Ovary (tissue), 9 donors: ENCODE data around the gene PSMD14. TPM values are rescaled to one million over a fixed set of nuclear protein-coding genes. Genes with fewer than 3 reads are reported as not detected.

ENCODE experiments used
- DNase-seq, 5 donors: peaks; one replicate each; pipeline ENCODE4 v3.0.0-alpha.2; 2019 to 2020
- H3K27ac ChIP-seq, 2 donors: fragments of 200-600 bp; one replicate each; pipeline versions ENCODE4 v1.5.1 to v1.8.0; 2019 to 2022
- H3K27me3 ChIP-seq: fragments of 200-600 bp; one replicate; pipeline ENCODE4 v1.8.0; 2022
- H3K36me3 ChIP-seq: fragments of 200-600 bp; sonication (generic); one replicate; pipeline ENCODE4 v1.5.1; 2019
- H3K4me1 ChIP-seq: one replicate; pipeline ENCODE4 v1.8.1; 2013; ENCODE audit warnings: mild to moderate bottlenecking, moderate library complexity; ENCODE audit not compliant: insufficient read depth
- H3K4me3 ChIP-seq: fragments of 200-600 bp; sonication (generic); one replicate; pipeline ENCODE4 v1.5.1; 2017
- H3K9me3 ChIP-seq, 2 donors: fragments of 200-600 bp in 1 of 2; sonication (generic) in 1 of 2; one replicate each; pipeline versions ENCODE4 v1.5.1 to v1.8.1; 2013 to 2019; ENCODE audit warnings: mild to moderate bottlenecking in 1 of 2, moderate library complexity in 1 of 2
- CTCF ChIP-seq, 3 donors: fragments of 450-650 bp in 2 of 3; fragments of 200-600 bp in 1 of 3; IDR thresholded peaks; one replicate each; pipeline versions ENCODE4 v1.5.1 to v1.8.0; 2016 to 2022; ENCODE audit warnings: antibody characterized with exemption in 3 of 3, mild to moderate bottlenecking in 1 of 3
- EP300 ChIP-seq: sonication (generic); formaldehyde crosslinking; IDR thresholded peaks from one replicate; pipeline ENCODE4 v1.6.1; 2017; ENCODE audit warnings: antibody characterized with exemption
- POLR2A ChIP-seq: fragments of 450-650 bp; IDR thresholded peaks from one replicate; pipeline ENCODE4 v1.6.1; 2017; ENCODE audit warnings: antibody characterized with exemption, mild to moderate bottlenecking, moderate library complexity
- WGBS, 3 donors: extraction: QIAGEN DNeasy Blood & Tissue Kit in 1 of 3; methylation state at CpG; one replicate each; pipeline versions ENCODE4 v1.1.5 to v1.1.7; 2013 to 2017; 5-methylcytosine and 5-hydroxymethylcytosine counted together
- intact Hi-C, 4 donors: fragments of 100-400 bp; cut with DNase I; formaldehyde crosslinking; loops; one replicate each; pipeline versions ENCODE4 v1.11.0 to v1.15.1; 2022 to 2023
- polyA plus RNA-seq, 2 donors: library from polyadenylated mRNA; stranded (reverse); fragments of 200-250 nt in 1 of 2; fragments of 350-450 nt in 1 of 2; fragmentation: Illumina TruSeq in 1 of 2; extraction: RNeasy Lipid Tissue Mini Kit (QIAGEN cat#74804) in 1 of 2; gene quantifications; one replicate each; pipeline ENCODE4 v1.2.3, GENCODE V29; 2013 to 2014
- total RNA-seq, 7 donors: library from RNA; depleted of rRNA in 2 of 7; stranded (reverse); fragments of >200 nt in 2 of 7; fragmentation: NEBNext Ultra II Directional in 3 of 7; extraction: Animal tissue kit (Norgen Biotek cat#: 25700) in 3 of 7; gene quantifications; one replicate each; pipeline versions ENCODE4 v1.1.0 to v1.2.4, GENCODE V29; 2016 to 2023
- donor health status: DM: no; HTN: no; CAD: no; lungs with moderate emphysema.
- donor health status: DM: no; HTN: no; CAD: no.
- donor health status: Bipolar disorder and iron deficiency.
- donor health status: DM: yes; HTN: yes; CAD: no.
- donor health status: DM: no; HTN: no; CAD: no.
- donor health status: DM: yes; HTN: yes; CAD: no.

PSMD14 gene
- total and polyA plus RNA-seq, 9 donors: 9.4 to 34.3 (median 19.4) TPM

GRCh38 chr2:161369311-161369710 is 61.1 kb downstream of the PSMD14 start:
- Histone ChIP-seq H3K27me3 (no peaks in the 10 kb centered on the region), H3K4me1 (no peaks in the 10 kb centered on the region), H3K9me3 (no peaks in the 10 kb centered on the region), H3K27ac (no peak overlapping the region), H3K4me3 (no peak overlapping the region), H3K36me3 (no peaks in the 10 kb centered on the region)
- intact Hi-C loops: no loop called here
- 81 to 90% (median 83%) methylated on average over 2 of the region's 2 CpGs for WGBS, 3 donors
- TF ChIP-seq CTCF (IDR thresholded peaks at IDR 0.05) (no peak), POLR2A (no peak), EP300 (no peak)
- no peak for DNase-seq

DNA sequence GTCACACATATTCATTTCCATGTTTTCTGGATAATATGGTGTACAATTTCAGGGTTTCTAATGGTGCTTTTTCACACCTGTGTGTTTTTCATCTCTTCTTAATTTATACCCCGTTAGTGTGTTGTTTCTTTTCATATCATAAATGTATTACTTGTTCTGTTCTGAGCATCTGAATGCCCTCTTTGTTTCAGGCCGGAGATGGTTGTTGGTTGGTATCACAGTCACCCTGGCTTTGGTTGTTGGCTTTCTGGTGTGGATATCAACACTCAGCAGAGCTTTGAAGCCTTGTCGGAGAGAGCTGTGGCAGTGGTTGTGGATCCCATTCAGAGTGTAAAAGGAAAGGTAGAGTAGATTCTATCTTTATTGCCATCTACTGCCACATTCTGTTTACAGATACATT is 62.8 kb downstream of the PSMD14 start:
- no peak for DNase-seq
- WGBS, 3 donors: 81 to 91% (median 86%) methylated on average over 3 of the region's 3 CpGs
- Histone ChIP-seq H3K27me3 (no peaks in the 10 kb centered on the region), H3K9me3 (no peaks in the 10 kb centered on the region), H3K4me1 (no peaks in the 10 kb centered on the region), H3K4me3 (no peak overlapping the region), H3K36me3 (no peaks in the 10 kb centered on the region), H3K27ac (no peak overlapping the region)
- no peak for TF ChIP-seq EP300
- intact Hi-C loops: no loop called here

DNA sequence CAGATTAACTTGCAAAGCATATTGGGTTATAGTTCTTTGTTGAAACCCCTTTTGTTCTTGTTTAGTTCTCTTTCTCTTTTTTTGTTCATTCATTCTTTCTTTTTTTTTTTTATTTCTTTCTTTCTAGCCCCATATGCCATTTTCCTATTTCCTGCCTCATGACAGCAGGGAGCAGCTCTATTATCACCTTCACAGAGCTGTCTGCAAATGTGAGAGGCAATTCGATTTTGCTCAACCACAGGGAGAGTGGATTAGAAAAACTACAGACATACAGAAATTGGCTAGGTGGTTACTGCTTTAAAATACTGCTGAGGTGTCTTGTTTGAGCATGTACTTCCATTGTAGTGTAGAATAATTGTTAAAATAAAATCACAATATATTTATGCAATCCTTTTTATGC is 63.6 kb downstream of the PSMD14 start:
- Histone ChIP-seq H3K27me3 (no peaks in the 10 kb centered on the region), H3K4me1 (no peaks in the 10 kb centered on the region), H3K36me3 (no peaks in the 10 kb centered on the region), H3K9me3 (no peaks in the 10 kb centered on the region), H3K4me3 (no peak overlapping the region), H3K27ac (no peak overlapping the region)
- 15 to 33% (median 26%) methylated on average over 1 of the region's 1 CpG for WGBS, 3 donors
- TF ChIP-seq POLR2A (no peak), CTCF (IDR thresholded peaks at IDR 0.05) (no peak), EP300 (no peak)
- no peak for DNase-seq
- intact Hi-C loops: no loop called here

DNA sequence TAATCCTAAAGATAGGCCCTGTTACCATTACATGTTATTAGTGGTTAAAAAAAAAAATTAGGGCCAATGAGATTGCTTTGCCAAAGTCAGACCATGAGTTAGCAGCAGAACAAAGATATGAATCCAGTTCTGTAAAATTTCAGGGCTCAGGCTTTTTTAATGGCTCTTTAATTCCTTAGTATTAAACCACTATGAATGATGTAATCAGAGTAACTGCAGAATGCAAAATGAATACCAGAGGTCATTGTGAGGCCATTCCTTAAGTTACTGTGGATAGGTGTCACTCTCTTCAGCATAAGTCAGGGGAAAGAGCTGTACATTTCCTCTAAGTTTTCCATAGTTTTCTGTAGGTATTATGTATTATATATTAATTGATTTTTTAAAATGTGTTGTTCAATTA is 65.7 kb downstream of the PSMD14 start:
- H3K4me1 ChIP-seq: no peaks in the 10 kb centered on the region
- H3K27me3 ChIP-seq: no peaks in the 10 kb centered on the region
- TF ChIP-seq POLR2A (no peak), CTCF (IDR thresholded peaks at IDR 0.05) (no peak), EP300 (no peak)
- intact Hi-C loops: no loop called here
- no peak overlapping the region for H3K4me3 ChIP-seq
- no peaks in the 10 kb centered on the region for H3K36me3 ChIP-seq
- no peaks in the 10 kb centered on the region for H3K9me3 ChIP-seq
- no peak overlapping the region for H3K27ac ChIP-seq
- DNase-seq: no peak

DNA sequence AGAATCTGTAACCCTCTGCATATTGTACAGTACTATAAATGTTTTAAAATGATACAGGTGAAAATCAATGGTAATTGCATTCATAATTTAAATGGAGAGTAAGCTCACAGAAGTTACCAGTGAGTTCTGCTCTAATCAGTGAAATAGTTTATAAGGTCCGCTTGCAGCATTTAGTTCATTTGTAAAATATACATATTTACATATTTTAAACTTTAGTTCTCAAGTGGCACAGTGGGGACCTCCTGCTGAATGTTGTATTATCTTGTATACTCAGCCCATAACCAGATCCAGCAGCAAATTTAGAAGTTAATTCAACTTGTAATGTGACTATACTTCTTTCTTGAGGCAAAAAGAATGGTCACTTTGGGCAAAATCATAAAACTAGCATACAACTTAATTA is 66.2 kb downstream of the PSMD14 start:
- Histone ChIP-seq H3K36me3 (no peaks in the 10 kb centered on the region), H3K4me3 (no peak overlapping the region), H3K27ac (no peak overlapping the region), H3K4me1 (no peaks in the 10 kb centered on the region), H3K9me3 (no peaks in the 10 kb centered on the region), H3K27me3 (no peaks in the 10 kb centered on the region)
- TF ChIP-seq CTCF (IDR thresholded peaks at IDR 0.05) (no peak), POLR2A (no peak), EP300 (no peak)
- intact Hi-C loops: no loop called here
- 91 to 100% (median 97%) methylated on average over 1 of the region's 1 CpG for WGBS, 3 donors
- no peak for DNase-seq
